Astrocyte (in vitro differentiated cells and primary cell): Measurements from ENCODE around the gene DYNC1I1. TPM values are rescaled to one million over a fixed set of nuclear protein-coding genes. Genes with fewer than 3 reads are reported as not detected.
A peak's percentile ranks its signal among the peaks of the same experiment; 100 is the strongest.

Experiments used
- DNase-seq: peaks from one replicate; pipeline ENCODE4 v3.0.0-alpha.2; 2010; ENCODE audit warnings: low read depth
- FAIRE-seq: peaks from 2 replicates; lab custom pipeline; 2011; peaks lifted over from hg19 to GRCh38; lab: Jason Lieb, UNC
- H2AFZ ChIP-seq: 2 replicates; pipeline ENCODE4 v1.6.0; 2012; ENCODE audit warnings: low read depth, low read length, inconsistent platforms
- H3K27ac ChIP-seq: 2 replicates; pipeline ENCODE4 v1.5.1; 2011; ENCODE audit warnings: low read depth, low read length, inconsistent platforms
- H3K27me3 ChIP-seq: 2 replicates; pipeline ENCODE4 v1.6.0; 2011; ENCODE audit warnings: low read length, inconsistent platforms; ENCODE audit not compliant: insufficient read depth
- H3K36me3 ChIP-seq: 2 replicates; pipeline ENCODE4 v1.5.1; 2011; ENCODE audit warnings: low read length, inconsistent platforms; ENCODE audit not compliant: insufficient read depth
- H3K4me1 ChIP-seq: 2 replicates; pipeline ENCODE4 v1.5.1; 2011; ENCODE audit warnings: low read length, inconsistent platforms; ENCODE audit not compliant: insufficient read depth
- H3K4me2 ChIP-seq: 2 replicates; pipeline ENCODE4 v1.6.0; 2012; ENCODE audit warnings: low read length, inconsistent platforms
- H3K4me3 ChIP-seq: 2 replicates; pipeline ENCODE4 v1.5.1; 2011; ENCODE audit warnings: low read depth, mild to moderate bottlenecking, low read length, inconsistent platforms; ENCODE audit not compliant: insufficient read depth
- H3K79me2 ChIP-seq: 2 replicates; pipeline ENCODE4 v1.6.0; 2012; ENCODE audit warnings: mild to moderate bottlenecking, low read length, inconsistent platforms; ENCODE audit not compliant: insufficient read depth
- H3K9ac ChIP-seq: 2 replicates; pipeline ENCODE4 v1.6.0; 2012; ENCODE audit warnings: mild to moderate bottlenecking, low read length, inconsistent platforms
- H3K9me3 ChIP-seq: 2 replicates; pipeline ENCODE4 v1.5.1; 2012; ENCODE audit warnings: low read depth, mild to moderate bottlenecking, low read length, inconsistent platforms; ENCODE audit not compliant: insufficient read depth
- H4K20me1 ChIP-seq: 2 replicates; pipeline ENCODE4 v1.6.0; 2012; ENCODE audit warnings: low read length, inconsistent platforms; ENCODE audit not compliant: insufficient read depth
- H3K27ac Mint-ChIP-seq: one replicate; pipeline ENCODE4 v1.8.0; 2021; ENCODE audit warnings: mild to moderate bottlenecking, mixed read lengths; ENCODE audit not compliant: unreplicated experiment
- H3K27me3 Mint-ChIP-seq: one replicate; pipeline ENCODE4 v1.8.0; 2021; ENCODE audit warnings: low read depth, mixed read lengths; ENCODE audit not compliant: unreplicated experiment
- H3K36me3 Mint-ChIP-seq: one replicate; pipeline ENCODE4 v1.8.0; 2021; ENCODE audit warnings: low read depth, mixed read lengths; ENCODE audit not compliant: unreplicated experiment
- H3K4me1 Mint-ChIP-seq: one replicate; pipeline ENCODE4 v1.8.0; 2021; ENCODE audit warnings: low read depth, mixed read lengths; ENCODE audit not compliant: unreplicated experiment
- H3K4me3 Mint-ChIP-seq: one replicate; pipeline ENCODE4 v1.8.0; 2021; ENCODE audit warnings: mild to moderate bottlenecking, moderate library complexity, mixed read lengths; ENCODE audit not compliant: unreplicated experiment
- H3K9me3 Mint-ChIP-seq: one replicate; pipeline ENCODE4 v1.8.0; 2021; ENCODE audit warnings: mild to moderate bottlenecking, mixed read lengths; ENCODE audit not compliant: unreplicated experiment
- EZH2 ChIP-seq: IDR thresholded peaks from 2 replicates; pipeline ENCODE4 v1.6.1; 2012; ENCODE audit warnings: mild to moderate bottlenecking, low read length, inconsistent platforms; ENCODE audit not compliant: insufficient read depth
- total RNA-seq: library from RNA; stranded (reverse); gene quantifications from 2 replicates; pipeline ENCODE4 v1.2.1, GENCODE V29; 2021
- TF ChIP-seq, protein P1 (sequence below): IDR thresholded peaks from 2 replicates; pipeline ENCODE4 v1.5.1; 2011; ENCODE audit warnings: low read depth, mild to moderate bottlenecking, inconsistent platforms, low read length, moderate library complexity; ENCODE audit not compliant: insufficient read depth

Gene DYNC1I1
- total RNA-seq, 1 donor from 2014 or later, result 3.2 TPM

DNA sequence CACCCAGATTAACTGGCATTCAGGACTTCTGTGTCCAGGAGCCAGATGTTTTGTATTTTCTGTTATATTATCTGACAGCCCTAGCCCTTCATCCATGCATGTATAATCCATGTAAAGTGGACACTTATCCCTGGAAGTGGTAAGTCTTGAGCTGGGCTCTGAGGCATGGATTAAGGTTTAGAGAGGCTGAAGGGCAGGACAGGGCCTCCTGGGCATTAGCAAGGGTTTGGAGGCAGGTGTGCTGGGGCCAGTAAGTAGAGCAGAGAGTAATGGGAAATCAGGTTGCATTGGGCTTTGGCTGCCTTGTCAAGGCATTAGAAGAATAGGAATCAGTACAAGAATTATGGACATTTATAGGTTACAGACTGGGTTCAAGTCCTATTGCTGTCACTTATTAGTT is 138.0 kb downstream of the DYNC1I1 start:
- H3K27ac Mint-ChIP-seq, result no peak overlapping the region

DNA sequence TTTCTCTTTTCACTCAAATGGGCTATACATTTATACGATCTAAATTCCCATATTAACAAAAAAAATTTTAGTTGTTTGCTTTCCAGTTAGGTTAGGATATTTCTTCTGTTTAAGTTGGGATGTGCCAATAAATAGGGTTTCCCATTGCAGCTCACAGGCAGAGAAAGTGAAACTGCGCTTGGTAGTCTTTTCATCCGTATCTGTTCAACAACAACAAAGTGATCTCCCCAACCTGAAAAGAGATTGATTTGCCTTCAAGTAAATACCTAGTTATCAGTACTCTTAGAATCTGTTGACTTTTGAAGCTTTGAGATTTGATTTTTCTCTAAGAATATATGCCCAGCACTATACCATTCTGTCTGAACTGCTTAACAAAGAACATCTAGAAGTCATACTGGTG is 143.4 kb downstream of the DYNC1I1 start:
- Histone ChIP-seq H3K4me2 (no peak overlapping the region), H3K27ac (no peak overlapping the region), H3K79me2 (no peaks in the 10 kb centered on the region), H3K9ac (no peak overlapping the region), H3K9me3 (no peaks in the 10 kb centered on the region), H3K27me3 (peaks cover 5% of the 10 kb centered on the region), H2AFZ (no peak overlapping the region), H3K4me1 (no peaks in the 10 kb centered on the region), H3K4me3 (no peak overlapping the region), H3K36me3 (no peaks in the 10 kb centered on the region), H4K20me1 (no peaks in the 10 kb centered on the region)
- Mint-ChIP-seq H3K4me1 (no peaks in the 10 kb centered on the region), H3K36me3 (no peaks in the 10 kb centered on the region), H3K4me3 (no peak overlapping the region), H3K9me3 (no peaks in the 10 kb centered on the region), H3K27me3 (peaks cover 17% of the 10 kb centered on the region), H3K27ac (no peak overlapping the region)
- TF ChIP-seq, protein P1, sequence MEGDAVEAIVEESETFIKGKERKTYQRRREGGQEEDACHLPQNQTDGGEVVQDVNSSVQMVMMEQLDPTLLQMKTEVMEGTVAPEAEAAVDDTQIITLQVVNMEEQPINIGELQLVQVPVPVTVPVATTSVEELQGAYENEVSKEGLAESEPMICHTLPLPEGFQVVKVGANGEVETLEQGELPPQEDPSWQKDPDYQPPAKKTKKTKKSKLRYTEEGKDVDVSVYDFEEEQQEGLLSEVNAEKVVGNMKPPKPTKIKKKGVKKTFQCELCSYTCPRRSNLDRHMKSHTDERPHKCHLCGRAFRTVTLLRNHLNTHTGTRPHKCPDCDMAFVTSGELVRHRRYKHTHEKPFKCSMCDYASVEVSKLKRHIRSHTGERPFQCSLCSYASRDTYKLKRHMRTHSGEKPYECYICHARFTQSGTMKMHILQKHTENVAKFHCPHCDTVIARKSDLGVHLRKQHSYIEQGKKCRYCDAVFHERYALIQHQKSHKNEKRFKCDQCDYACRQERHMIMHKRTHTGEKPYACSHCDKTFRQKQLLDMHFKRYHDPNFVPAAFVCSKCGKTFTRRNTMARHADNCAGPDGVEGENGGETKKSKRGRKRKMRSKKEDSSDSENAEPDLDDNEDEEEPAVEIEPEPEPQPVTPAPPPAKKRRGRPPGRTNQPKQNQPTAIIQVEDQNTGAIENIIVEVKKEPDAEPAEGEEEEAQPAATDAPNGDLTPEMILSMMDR, result no peak
- TF ChIP-seq EZH2, result no peak
- FAIRE-seq (no peak), DNase-seq (no peak)

More for the DNA sequence above, 138.0 kb downstream of the DYNC1I1 start:
- Mint-ChIP-seq H3K4me3 (no peak overlapping the region), H3K4me1 (no peaks in the 10 kb centered on the region), H3K27me3 (peaks cover 20% of the 10 kb centered on the region), H3K9me3 (no peaks in the 10 kb centered on the region), H3K36me3 (no peaks in the 10 kb centered on the region)
- Histone ChIP-seq H2AFZ (no peak overlapping the region), H3K27ac (no peak overlapping the region), H3K4me2 (no peak overlapping the region), H3K79me2 (no peaks in the 10 kb centered on the region), H4K20me1 (no peaks in the 10 kb centered on the region), H3K4me3 (no peak overlapping the region), H3K27me3 (peaks cover 5% of the 10 kb centered on the region), H3K9me3 (no peaks in the 10 kb centered on the region), H3K9ac (no peak overlapping the region), H3K36me3 (no peaks in the 10 kb centered on the region), H3K4me1 (no peaks in the 10 kb centered on the region)
- FAIRE-seq (no peak), DNase-seq (no peak)
- TF ChIP-seq, protein P1, result no peak
- no peak for TF ChIP-seq EZH2

DNA sequence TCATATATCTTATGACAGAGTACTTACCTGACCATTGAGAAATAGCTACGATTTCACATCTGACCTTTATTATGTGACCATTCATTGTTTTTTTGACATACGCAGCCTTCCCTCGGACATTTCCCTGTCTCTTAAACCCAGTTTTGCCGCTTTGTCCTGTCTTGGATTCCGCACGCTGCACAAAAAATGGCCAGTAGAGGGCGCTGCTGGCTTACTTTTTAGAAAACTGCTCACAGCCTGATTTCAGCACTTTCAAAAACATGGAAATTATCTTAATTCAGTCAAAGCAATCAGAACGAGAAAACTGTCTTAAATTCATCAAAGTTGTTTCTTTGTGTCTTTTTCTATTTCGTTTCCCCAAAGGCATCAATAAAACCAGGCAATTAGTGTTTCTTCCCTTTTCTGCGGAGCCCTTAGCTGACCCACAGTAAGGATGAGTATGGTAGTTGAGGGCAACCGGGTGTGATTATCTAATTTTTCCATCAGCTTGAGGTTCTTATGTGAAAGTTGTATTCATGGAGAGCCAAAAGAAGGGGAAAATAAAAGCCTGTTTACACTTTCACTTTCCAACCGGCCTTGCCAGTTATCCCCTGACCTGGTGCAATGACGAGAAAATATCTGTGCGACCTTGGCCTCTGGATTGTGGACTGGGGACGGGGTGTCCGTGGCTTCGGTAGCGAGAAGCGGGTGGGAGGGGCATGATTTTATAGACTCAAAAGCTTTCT is 144.4 kb downstream of the DYNC1I1 start:
- Histone ChIP-seq H3K79me2 (no peaks in the 10 kb centered on the region), H3K4me2 (peak overlapping the region; percentile 58), H2AFZ (no peak overlapping the region), H3K27ac (no peak overlapping the region), H3K9me3 (no peaks in the 10 kb centered on the region), H3K9ac (no peak overlapping the region), H3K4me3 (no peak overlapping the region), H3K27me3 (peaks cover 5% of the 10 kb centered on the region), H4K20me1 (no peaks in the 10 kb centered on the region), H3K36me3 (no peaks in the 10 kb centered on the region), H3K4me1 (no peaks in the 10 kb centered on the region)
- FAIRE-seq, result peak; percentile 88
- Mint-ChIP-seq H3K4me3 (no peak overlapping the region), H3K27me3 (peaks cover 13% of the 10 kb centered on the region), H3K27ac (no peak overlapping the region), H3K9me3 (no peaks in the 10 kb centered on the region), H3K4me1 (no peaks in the 10 kb centered on the region), H3K36me3 (no peaks in the 10 kb centered on the region)
- TF ChIP-seq EZH2, result no peak
- TF ChIP-seq, protein P1, result peak; percentile 98
- peak; percentile 22 for DNase-seq
